Keratinocyte (primary cell): ENCODE data around the gene PLPPR1. TPM values are rescaled to one million over a fixed set of nuclear protein-coding genes. Genes with fewer than 3 reads are reported as not detected.

Experiments used
- DNase-seq: peaks from one replicate; pipeline ENCODE4 v3.0.0-alpha.2; 2011; ENCODE audit warnings: low read depth, missing footprints, low spot score
- FAIRE-seq: peaks from 2 replicates; lab custom pipeline; 2011; peaks lifted over from hg19 to GRCh38; lab: Jason Lieb, UNC
- H2AFZ ChIP-seq: 2 replicates; pipeline ENCODE4 v1.6.0; 2012; ENCODE audit warnings: low read length, control low read depth, inconsistent platforms; ENCODE audit not compliant: control insufficient read depth
- H3K27ac ChIP-seq: 2 replicates; pipeline ENCODE4 v1.5.1; 2011; ENCODE audit warnings: low read length; ENCODE audit not compliant: control insufficient read depth, insufficient read depth
- H3K27me3 ChIP-seq: 3 replicates; pipeline ENCODE4 v1.6.0; 2011; ENCODE audit warnings: low read length; ENCODE audit not compliant: control insufficient read depth, insufficient read depth; ENCODE audit errors: extremely low read depth
- H3K36me3 ChIP-seq, 2 experiments: 2 replicates in 1 of 2; 3 replicates in 1 of 2; pipeline ENCODE4 v1.5.1; 2011; ENCODE audit warnings: low read length in 2 of 2, mild to moderate bottlenecking in 1 of 2; ENCODE audit not compliant: control insufficient read depth in 2 of 2, insufficient read depth in 2 of 2; ENCODE audit errors: extremely low read depth in 1 of 2
- H3K4me1 ChIP-seq: 3 replicates; pipeline ENCODE4 v1.5.1; 2011; ENCODE audit warnings: low read length; ENCODE audit not compliant: control insufficient read depth, insufficient read depth; ENCODE audit errors: extremely low read depth
- H3K4me2 ChIP-seq: 3 replicates; pipeline ENCODE4 v1.6.0; 2011; ENCODE audit warnings: low read depth, low read length; ENCODE audit not compliant: control insufficient read depth, insufficient read depth; ENCODE audit errors: extremely low read depth
- H3K4me3 ChIP-seq, 3 experiments: fragments of 200-600 bp in 1 of 3; sonication (generic) in 1 of 3; 2 replicates in 2 of 3; 3 replicates in 1 of 3; pipeline ENCODE4 v1.5.1; 2011 to 2016; ENCODE audit warnings: low read length in 3 of 3, mild to moderate bottlenecking in 3 of 3, control low read depth in 2 of 3, inconsistent platforms in 1 of 3, low read depth in 1 of 3, mixed read lengths in 1 of 3, mixed run types in 1 of 3, moderate library complexity in 1 of 3; ENCODE audit not compliant: control insufficient read depth in 2 of 3, insufficient read depth in 2 of 3; ENCODE audit errors: extremely low read depth in 1 of 3
- H3K79me2 ChIP-seq: 2 replicates; pipeline ENCODE4 v1.6.0; 2012; ENCODE audit warnings: low read length; ENCODE audit not compliant: control insufficient read depth, insufficient read depth
- H3K9ac ChIP-seq: 3 replicates; pipeline ENCODE4 v1.6.0; 2011; ENCODE audit warnings: low read length; ENCODE audit not compliant: control insufficient read depth, insufficient read depth; ENCODE audit errors: extremely low read depth
- H3K9me1 ChIP-seq: 3 replicates; pipeline ENCODE4 v1.6.0; 2011; ENCODE audit warnings: low read length; ENCODE audit not compliant: control insufficient read depth, insufficient read depth; ENCODE audit errors: extremely low read depth
- H3K9me3 ChIP-seq: 2 replicates; pipeline ENCODE4 v1.5.1; 2012; ENCODE audit warnings: low read depth, low read length; ENCODE audit not compliant: control insufficient read depth
- H4K20me1 ChIP-seq: 3 replicates; pipeline ENCODE4 v1.6.0; 2011; ENCODE audit warnings: low read length; ENCODE audit not compliant: control insufficient read depth, insufficient read depth; ENCODE audit errors: extremely low read depth
- EZH2 ChIP-seq: IDR thresholded peaks from one replicate; pipeline ENCODE4 v1.6.1; 2012; ENCODE audit warnings: inconsistent platforms, mild to moderate bottlenecking, low read length, moderate library complexity
- dilution Hi-C: fragments of 300-500 bp; cut with MboI; formaldehyde crosslinking; loops from one replicate; pipeline ENCODE4 v1.7.0; 2020; ENCODE audit warnings: low sequenced_read_pairs; ENCODE audit not compliant: extremely low pct_ligation_motif_present
- polyA plus RNA-seq, 5 experiments: library from polyadenylated mRNA; depleted of rRNA in 3 of 5; stranded (reverse) in 3 of 5; stranded (forward) in 1 of 5; unstranded in 1 of 5; fragments of >200 nt; gene quantifications; 1 replicate in 1 of 5; 2 replicates in 3 of 5; 3 replicates in 1 of 5; pipeline versions ENCODE4 v1.2.1 to v1.2.3, GENCODE V29; 2011 to 2012; ENCODE audit warnings: missing spikeins in 2 of 5, low read depth in 1 of 5, low replicate concordance in 1 of 5
- TF ChIP-seq, protein P1 (sequence below), 3 experiments: IDR thresholded peaks in 1 of 3; conservative IDR thresholded peaks in 1 of 3; optimal IDR thresholded peaks in 1 of 3; 2 replicates in 2 of 3; 3 replicates in 1 of 3; pipeline versions ENCODE3 to v1.5.1; 2011; ENCODE audit warnings: low read length in 3 of 3, mild to moderate bottlenecking in 3 of 3, moderate library complexity in 2 of 3, control low read depth in 1 of 3, inconsistent platforms in 1 of 3; ENCODE audit not compliant: insufficient read depth in 2 of 3; ENCODE audit errors: extremely low read depth in 1 of 3

Gene PLPPR1
- polyA plus RNA-seq, 1 donor (not counting 4 experiments of a cell fraction or from before 2014, with no cell fraction given), result not detected

DNA sequence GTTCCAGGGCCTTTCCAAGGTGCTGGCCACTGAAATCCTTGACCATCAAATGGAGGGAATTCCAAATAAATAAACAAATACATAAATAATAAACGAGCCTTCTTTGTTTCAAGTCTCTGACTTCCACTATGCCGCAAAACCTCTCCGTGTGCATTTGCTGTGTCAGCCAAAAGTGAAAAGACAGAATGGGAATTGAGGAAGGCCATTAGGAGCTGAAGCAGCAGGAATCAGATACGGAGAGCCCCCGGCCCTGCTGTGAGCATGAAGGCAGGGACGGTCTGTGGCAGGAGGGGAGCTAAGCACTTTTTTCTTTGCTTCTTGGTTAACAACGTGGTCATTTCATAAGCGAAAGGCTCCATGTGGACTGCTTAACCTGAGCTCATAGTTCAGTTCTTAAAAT lies 26.1 kb downstream of the PLPPR1 start:
- FAIRE-seq (no peak), DNase-seq (no peak)
- Histone ChIP-seq H3K9me3 (no peaks in the 10 kb centered on the region), H2AFZ (no peak overlapping the region), H3K4me2 (no peak overlapping the region), H3K27me3 (no peaks in the 10 kb centered on the region), H3K36me3 (no peaks in the 10 kb centered on the region), H4K20me1 (no peaks in the 10 kb centered on the region), H3K4me3 (no peak overlapping the region), H3K4me1 (no peaks in the 10 kb centered on the region), H3K27ac (no peak overlapping the region), H3K9me1 (no peaks in the 10 kb centered on the region), H3K79me2 (no peaks in the 10 kb centered on the region), H3K9ac (no peak overlapping the region)
- TF ChIP-seq, protein P1, sequence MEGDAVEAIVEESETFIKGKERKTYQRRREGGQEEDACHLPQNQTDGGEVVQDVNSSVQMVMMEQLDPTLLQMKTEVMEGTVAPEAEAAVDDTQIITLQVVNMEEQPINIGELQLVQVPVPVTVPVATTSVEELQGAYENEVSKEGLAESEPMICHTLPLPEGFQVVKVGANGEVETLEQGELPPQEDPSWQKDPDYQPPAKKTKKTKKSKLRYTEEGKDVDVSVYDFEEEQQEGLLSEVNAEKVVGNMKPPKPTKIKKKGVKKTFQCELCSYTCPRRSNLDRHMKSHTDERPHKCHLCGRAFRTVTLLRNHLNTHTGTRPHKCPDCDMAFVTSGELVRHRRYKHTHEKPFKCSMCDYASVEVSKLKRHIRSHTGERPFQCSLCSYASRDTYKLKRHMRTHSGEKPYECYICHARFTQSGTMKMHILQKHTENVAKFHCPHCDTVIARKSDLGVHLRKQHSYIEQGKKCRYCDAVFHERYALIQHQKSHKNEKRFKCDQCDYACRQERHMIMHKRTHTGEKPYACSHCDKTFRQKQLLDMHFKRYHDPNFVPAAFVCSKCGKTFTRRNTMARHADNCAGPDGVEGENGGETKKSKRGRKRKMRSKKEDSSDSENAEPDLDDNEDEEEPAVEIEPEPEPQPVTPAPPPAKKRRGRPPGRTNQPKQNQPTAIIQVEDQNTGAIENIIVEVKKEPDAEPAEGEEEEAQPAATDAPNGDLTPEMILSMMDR (optimal IDR thresholded peaks at IDR 0.05 in 1 of 3, IDR thresholded peaks at IDR 0.05 in 1 of 3, conservative IDR thresholded peaks at IDR 0.05 in 1 of 3; ENCODE audit: extremely low read depth in 1 of 3, insufficient read depth in 2 of 3, low read length in 3 of 3), result no peak
- TF ChIP-seq EZH2, result no peak
- dilution Hi-C loops, result no loop called here

- no peaks in the 10 kb centered on the region for H3K36me3 ChIP-seq
- dilution Hi-C loops, result no loop called here
- TF ChIP-seq, protein P1 (optimal IDR thresholded peaks at IDR 0.05 in 1 of 3, IDR thresholded peaks at IDR 0.05 in 1 of 3, conservative IDR thresholded peaks at IDR 0.05 in 1 of 3; ENCODE audit: extremely low read depth in 1 of 3, insufficient read depth in 2 of 3, low read length in 3 of 3), result no peak
- no peak for TF ChIP-seq EZH2
- no peak overlapping the region for H3K4me2 ChIP-seq
- no peaks in the 10 kb centered on the region for H3K9me1 ChIP-seq
- no peaks in the 10 kb centered on the region for H3K79me2 ChIP-seq
- H3K27ac ChIP-seq, result no peak overlapping the region
- no peak overlapping the region for H2AFZ ChIP-seq
- DNase-seq (no peak), FAIRE-seq (no peak)
- no peaks in the 10 kb centered on the region for H3K27me3 ChIP-seq
- no peaks in the 10 kb centered on the region for H3K9me3 ChIP-seq
- H3K9ac ChIP-seq, result no peak overlapping the region
- no peaks in the 10 kb centered on the region for H3K4me1 ChIP-seq
- no peaks in the 10 kb centered on the region for H4K20me1 ChIP-seq
- no peak overlapping the region for H3K4me3 ChIP-seq
Observed at GRCh38 chr9:101055516-101055915, 27.0 kb downstream of the PLPPR1 start.
